Spleen (tissue), 11 donors: ENCODE measurements around the gene RETREG1. TPM values are rescaled to one million over a fixed set of nuclear protein-coding genes. Genes with fewer than 3 reads are reported as not detected.

ENCODE experiments used
- DNase-seq: peaks from one replicate; pipeline ENCODE4 v3.0.0-alpha.2; 2020
- H3K27ac ChIP-seq, 8 donors: fragments of 200-600 bp; sonication (generic) in 7 of 8; 1 replicate in 4 of 8; 2 replicates in 4 of 8; pipeline versions ENCODE4 v1.5.0 to v1.8.0; 2016 to 2021; ENCODE audit warnings: inconsistent platforms in 4 of 8, mild to moderate bottlenecking in 4 of 8, moderate library complexity in 1 of 8
- H3K27me3 ChIP-seq, 7 donors: fragments of 200-600 bp; sonication (generic) in 6 of 7; replicated peaks in 1 of 7; 1 replicate in 4 of 7; 2 replicates in 3 of 7; pipeline versions ENCODE4 v1.5.0 to v1.8.0; 2016 to 2021; ENCODE audit warnings: inconsistent platforms in 3 of 7, mild to moderate bottlenecking in 1 of 7
- H3K36me3 ChIP-seq, 6 donors: fragments of 200-600 bp; sonication (generic) in 5 of 6; 1 replicate in 4 of 6; 2 replicates in 2 of 6; pipeline versions ENCODE4 v1.5.0 to v1.8.0; 2016 to 2021; ENCODE audit warnings: inconsistent platforms in 2 of 6
- H3K4me1 ChIP-seq, 6 donors: fragments of 200-600 bp; sonication (generic) in 5 of 6; 1 replicate in 3 of 6; 2 replicates in 3 of 6; pipeline versions ENCODE4 v1.5.0 to v1.8.0; 2016 to 2021; ENCODE audit warnings: inconsistent platforms in 3 of 6
- H3K4me3 ChIP-seq, 8 donors: fragments of 200-600 bp; sonication (generic) in 7 of 8; 1 replicate in 4 of 8; 2 replicates in 4 of 8; pipeline versions ENCODE4 v1.5.0 to v1.8.0; 2016 to 2021; ENCODE audit warnings: inconsistent platforms in 4 of 8, mild to moderate bottlenecking in 4 of 8, moderate library complexity in 2 of 8
- H3K9me3 ChIP-seq, 8 donors: fragments of 200-600 bp; sonication (generic) in 7 of 8; 1 replicate in 4 of 8; 2 replicates in 4 of 8; pipeline versions ENCODE4 v1.5.0 to v1.8.0; 2016 to 2021; ENCODE audit warnings: inconsistent platforms in 4 of 8
- POLR2A ChIP-seq, 3 donors: fragments of 450-650 bp; IDR thresholded peaks; one replicate each; pipeline ENCODE4 v1.5.1; 2017; ENCODE audit warnings: antibody characterized with exemption in 3 of 3, mild to moderate bottlenecking in 1 of 3
- POLR2AphosphoS5 ChIP-seq, 3 donors: sonication (generic); formaldehyde crosslinking; IDR thresholded peaks; one replicate each; pipeline ENCODE4 v1.5.1; 2017; ENCODE audit warnings: antibody characterized with exemption in 3 of 3
- WGBS, 5 donors: extraction: QIAGEN DNeasy Blood & Tissue Kit in 3 of 5; methylation state at CpG; one replicate each; pipeline versions ENCODE4 v1.1.5 to v1.1.7; 2013 to 2018; 5-methylcytosine and 5-hydroxymethylcytosine counted together
- intact Hi-C: fragments of 100-400 bp; cut with DNase I; formaldehyde crosslinking; loops from one replicate; pipeline ENCODE4 v1.15.0; 2023; ENCODE audit warnings: low total_unique reads
- polyA plus RNA-seq, 3 donors: library from polyadenylated mRNA; stranded (reverse); fragments of 200-250 nt; gene quantifications; one replicate each; pipeline ENCODE4 v1.2.1, GENCODE V29; 2013
- total RNA-seq, 7 donors: library from RNA; depleted of rRNA in 3 of 7; stranded (reverse); fragments of >200 nt in 3 of 7; fragmentation: NEBNext Ultra II Directional in 4 of 7; extraction: Animal tissue kit (Norgen Biotek cat#: 25700) in 4 of 7; gene quantifications; one replicate each; pipeline versions ENCODE4 v1.1.0 to v1.2.1, GENCODE V29; 2016 to 2021
- TF ChIP-seq, protein P1 (sequence below), 11 experiments: fragments of 200-600 bp in 7 of 11; fragments of 450-650 bp in 4 of 11; sonication (generic) in 4 of 11; IDR thresholded peaks in 8 of 11; conservative IDR thresholded peaks in 3 of 11; 1 replicate in 7 of 11; 2 replicates in 4 of 11; pipeline versions ENCODE4 v1.4.0 to v1.8.0; 2016 to 2021; ENCODE audit warnings: antibody characterized with exemption in 11 of 11, inconsistent platforms in 4 of 11, mild to moderate bottlenecking in 1 of 11
- donor health status: healthy with polysubstance abuse.
- donor health status: DM: no; HTN: no; CAD: no; lungs with moderate emphysema.
- donor health status: DM: no; HTN: no; CAD: no.
- donor health status: Bipolar disorder and iron deficiency.
- donor health status: healthy.
- donor health status: DM: no; HTN: no; CAD: no.
- donor health status: DM: yes; HTN: yes; CAD: no.

Gene RETREG1
- total and polyA plus RNA-seq, 10 donors, result 2.5 to 9.0 (median 5.1) TPM

DNA sequence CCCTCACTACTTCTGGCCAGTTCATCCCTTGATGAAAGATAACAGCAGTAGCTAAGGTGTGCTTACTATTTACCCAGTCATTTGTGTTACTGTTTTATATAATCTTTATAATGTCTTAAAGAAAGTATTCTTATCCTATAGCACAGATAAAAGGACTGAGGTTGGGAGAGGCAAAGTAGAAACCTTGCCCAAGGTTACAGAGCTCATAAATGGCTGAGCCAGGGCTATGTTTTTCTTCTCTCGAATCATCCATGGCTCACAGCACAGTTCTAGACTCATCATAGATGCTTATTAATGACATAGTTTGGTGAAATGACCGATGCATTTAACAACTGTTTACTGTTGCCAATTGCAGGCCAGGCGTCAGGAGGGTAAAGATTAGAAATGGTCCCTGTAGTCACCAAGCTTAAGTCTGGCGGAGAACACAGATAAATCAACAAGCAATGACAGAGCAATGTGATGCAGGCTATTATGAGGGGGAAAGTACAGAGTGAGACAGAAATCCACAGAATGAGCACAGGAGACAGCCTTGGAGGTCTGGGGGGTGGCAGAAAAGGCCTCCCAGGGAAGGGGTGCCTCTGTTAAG, 85.6 kb downstream of the RETREG1 start:
- H3K27me3 ChIP-seq, result no peaks in the 10 kb centered on the region
- H3K4me1 ChIP-seq, result no peaks in the 10 kb centered on the region
- H3K9me3 ChIP-seq, result no peaks in the 10 kb centered on the region
- H3K27ac ChIP-seq, result no peak overlapping the region
- intact Hi-C loops, result no loop called here
- H3K36me3 ChIP-seq, result no peaks in the 10 kb centered on the region
- no peak overlapping the region for H3K4me3 ChIP-seq
- DNase-seq, result no peak
- 87 to 91% (median 88%) methylated on average over 4 of the region's 4 CpGs for WGBS, 5 donors
- TF ChIP-seq POLR2AphosphoS5 (IDR thresholded peaks at IDR 0.05), result no peak
- no peak for TF ChIP-seq POLR2A (IDR thresholded peaks at IDR 0.05)
- TF ChIP-seq, protein P1, sequence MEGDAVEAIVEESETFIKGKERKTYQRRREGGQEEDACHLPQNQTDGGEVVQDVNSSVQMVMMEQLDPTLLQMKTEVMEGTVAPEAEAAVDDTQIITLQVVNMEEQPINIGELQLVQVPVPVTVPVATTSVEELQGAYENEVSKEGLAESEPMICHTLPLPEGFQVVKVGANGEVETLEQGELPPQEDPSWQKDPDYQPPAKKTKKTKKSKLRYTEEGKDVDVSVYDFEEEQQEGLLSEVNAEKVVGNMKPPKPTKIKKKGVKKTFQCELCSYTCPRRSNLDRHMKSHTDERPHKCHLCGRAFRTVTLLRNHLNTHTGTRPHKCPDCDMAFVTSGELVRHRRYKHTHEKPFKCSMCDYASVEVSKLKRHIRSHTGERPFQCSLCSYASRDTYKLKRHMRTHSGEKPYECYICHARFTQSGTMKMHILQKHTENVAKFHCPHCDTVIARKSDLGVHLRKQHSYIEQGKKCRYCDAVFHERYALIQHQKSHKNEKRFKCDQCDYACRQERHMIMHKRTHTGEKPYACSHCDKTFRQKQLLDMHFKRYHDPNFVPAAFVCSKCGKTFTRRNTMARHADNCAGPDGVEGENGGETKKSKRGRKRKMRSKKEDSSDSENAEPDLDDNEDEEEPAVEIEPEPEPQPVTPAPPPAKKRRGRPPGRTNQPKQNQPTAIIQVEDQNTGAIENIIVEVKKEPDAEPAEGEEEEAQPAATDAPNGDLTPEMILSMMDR (IDR thresholded peaks at IDR 0.05 in 8 of 11, conservative IDR thresholded peaks at IDR 0.05 in 3 of 11), result no peak

DNA sequence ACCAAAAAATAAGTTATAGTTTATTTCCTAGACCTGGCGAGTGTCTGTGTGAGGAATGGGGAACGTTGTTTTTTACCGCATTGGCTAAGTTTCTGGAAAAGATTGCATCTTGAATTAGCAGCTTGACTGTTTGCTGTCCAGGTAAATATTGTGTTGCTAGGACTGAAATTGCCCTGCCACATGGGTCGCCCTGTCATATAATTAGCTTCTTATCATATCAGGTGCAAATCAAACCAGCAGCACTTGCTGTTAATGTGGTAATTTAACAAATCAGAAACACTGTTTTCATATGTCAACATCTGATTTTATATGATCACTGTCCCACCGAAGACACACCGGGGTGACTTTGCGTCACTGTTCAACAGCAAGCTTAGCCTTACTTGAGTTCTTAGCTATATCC, 87.5 kb downstream of the RETREG1 start:
- intact Hi-C loops, result no loop called here
- Histone ChIP-seq H3K27ac (no peak overlapping the region), H3K27me3 (no peaks in the 10 kb centered on the region), H3K9me3 (no peaks in the 10 kb centered on the region), H3K36me3 (no peaks in the 10 kb centered on the region), H3K4me3 (no peak overlapping the region), H3K4me1 (no peaks in the 10 kb centered on the region)
- WGBS, 5 donors, result 92 to 95% (median 93%) methylated on average over 7 of the region's 7 CpGs
- DNase-seq, result no peak
- TF ChIP-seq, protein P1 (IDR thresholded peaks at IDR 0.05 in 8 of 11, conservative IDR thresholded peaks at IDR 0.05 in 3 of 11), result no peak
- TF ChIP-seq POLR2A (IDR thresholded peaks at IDR 0.05) (no peak), POLR2AphosphoS5 (IDR thresholded peaks at IDR 0.05) (no peak)

DNA sequence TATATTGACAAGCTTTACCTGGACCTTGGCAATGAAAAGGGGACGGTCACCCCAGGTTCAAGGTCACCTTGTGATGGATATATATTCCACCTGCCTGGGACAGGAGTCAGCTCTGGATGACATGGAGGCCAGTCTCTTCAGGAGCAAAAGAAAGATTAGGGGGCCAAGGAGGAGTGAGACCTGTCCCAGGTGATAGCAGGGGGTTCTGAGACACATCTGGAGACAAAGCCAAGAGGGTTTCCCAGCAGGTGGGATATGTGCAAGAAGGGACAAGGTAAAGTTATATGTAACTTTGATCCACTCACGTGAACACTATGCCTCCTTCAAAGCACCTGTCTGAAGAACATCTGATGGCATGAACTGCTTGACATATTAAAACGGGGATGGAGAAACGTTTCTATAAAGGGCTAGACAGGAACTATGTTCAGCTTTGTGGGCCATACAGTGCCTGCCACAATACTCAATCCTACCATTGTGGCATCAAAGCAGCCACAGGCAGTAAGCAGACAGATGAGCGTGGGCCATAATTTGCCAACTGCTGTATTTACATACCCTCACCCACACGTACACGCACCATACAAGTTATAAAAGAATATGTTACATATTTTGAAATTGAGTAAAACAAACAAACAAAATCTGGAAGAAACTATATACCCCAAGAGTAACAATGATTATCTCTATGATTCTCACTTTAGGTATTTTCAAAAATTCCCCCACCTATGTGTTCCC, 88.3 kb downstream of the RETREG1 start:
- H3K36me3 ChIP-seq, result no peaks in the 10 kb centered on the region
- DNase-seq, result no peak
- 81 to 90% (median 89%) methylated on average over 7 of the region's 7 CpGs for WGBS, 5 donors
- H3K9me3 ChIP-seq, result no peaks in the 10 kb centered on the region
- no peaks in the 10 kb centered on the region for H3K4me1 ChIP-seq
- no peak overlapping the region for H3K27ac ChIP-seq
- TF ChIP-seq, protein P1 (IDR thresholded peaks at IDR 0.05 in 8 of 11, conservative IDR thresholded peaks at IDR 0.05 in 3 of 11), result no peak
- no peak for TF ChIP-seq POLR2A (IDR thresholded peaks at IDR 0.05)
- no peak for TF ChIP-seq POLR2AphosphoS5 (IDR thresholded peaks at IDR 0.05)
- no peaks in the 10 kb centered on the region for H3K27me3 ChIP-seq
- intact Hi-C loops, result no loop called here
- H3K4me3 ChIP-seq, result no peak overlapping the region

DNA sequence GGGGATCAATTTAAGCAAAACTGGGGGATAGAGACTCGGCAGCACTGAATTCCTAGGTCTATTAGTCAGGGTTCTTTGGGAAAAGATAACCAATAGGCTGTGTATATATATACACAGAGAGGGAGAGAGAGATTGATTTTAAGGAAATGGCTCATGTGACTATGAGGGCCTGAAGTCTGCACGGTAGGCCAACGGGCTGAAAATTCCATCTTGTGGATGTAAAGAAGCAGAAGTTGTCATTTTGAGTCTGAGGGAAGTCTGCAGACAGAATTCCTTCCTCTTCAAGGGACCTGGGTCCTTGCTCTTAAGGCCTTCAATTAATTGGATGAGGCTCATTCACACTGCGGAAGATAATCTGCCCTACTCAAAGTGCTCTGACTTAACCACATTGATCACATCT, 91.1 kb downstream of the RETREG1 start:
- Histone ChIP-seq H3K4me1 (no peaks in the 10 kb centered on the region), H3K27ac (no peak overlapping the region), H3K9me3 (no peaks in the 10 kb centered on the region), H3K4me3 (no peak overlapping the region), H3K36me3 (no peaks in the 10 kb centered on the region), H3K27me3 (no peaks in the 10 kb centered on the region)
- TF ChIP-seq POLR2AphosphoS5 (IDR thresholded peaks at IDR 0.05) (no peak), POLR2A (IDR thresholded peaks at IDR 0.05) (no peak)
- TF ChIP-seq, protein P1 (IDR thresholded peaks at IDR 0.05 in 8 of 11, conservative IDR thresholded peaks at IDR 0.05 in 3 of 11), result no peak
- intact Hi-C loops, result no loop called here
- no peak for DNase-seq
- 57 to 68% (median 64%) methylated on average over 4 of the region's 4 CpGs for WGBS, 5 donors
